ENCODE measurements around the gene TTC1. TPM values are rescaled to one million over a fixed set of nuclear protein-coding genes. Genes with fewer than 3 reads are reported as not detected.
A peak's percentile ranks its signal among the peaks of the same experiment; 100 is the strongest.

TTC1 gene
- polyA plus RNA-seq, 1 of the 3 experiments (the other 2 are of a cell fraction), result 37.0 TPM

GRCh38 chr5:160097991-160098390, 89.1 kb downstream of the TTC1 start:
- no peak for DNase-seq
- no peak overlapping the region for H3K4me3 ChIP-seq (ENCODE audit: low read depth in 2 of 2, low read length in 1 of 2)
- H3F3A ChIP-seq (replicated peaks; ENCODE audit: insufficient read depth), result peaks cover 3% of the 10 kb centered on the region
- peaks cover 76% of the 10 kb centered on the region for H3K79me2 ChIP-seq (ENCODE audit: insufficient read depth)
- H3K9me2 ChIP-seq, result no peaks in the 10 kb centered on the region
- peaks cover 4% of the 10 kb centered on the region; the same call in 1 of the 2 replicates for H4K20me1 ChIP-seq (ENCODE audit: insufficient read depth)
- no peaks in the 10 kb centered on the region for H3K9me3 ChIP-seq
- no peak overlapping the region for H2AFZ ChIP-seq (ENCODE audit: low read depth)
- H3K4me1 ChIP-seq (ENCODE audit: control insufficient read depth in 1 of 2, insufficient read depth in 2 of 2, low read depth in 1 of 2, low read length in 1 of 2), result peaks cover 0 to 3% of the 10 kb centered on the region in 2 experiments; a peak in 2 of 4 replicates
- no peak overlapping the region for H3K27ac ChIP-seq (ENCODE audit: low read depth in 2 of 2, low read length in 1 of 2)
- H3K4me2 ChIP-seq, result no peak overlapping the region
- H3K36me3 ChIP-seq (replicated peaks in 1 of 2; ENCODE audit: control insufficient read depth in 1 of 2, insufficient read depth in 2 of 2, low read length in 1 of 2), result peaks cover 14 to 34% of the 10 kb centered on the region in 2 experiments
- 96% methylated on average over 4 of the region's 4 CpGs for WGBS (ENCODE audit: low lambda C conversion rate)
- H3K9ac ChIP-seq, result no peak overlapping the region
- POLR2A ChIA-PET, result no interaction called here
- H3K27me3 ChIP-seq (ENCODE audit: insufficient read depth), result no peaks in the 10 kb centered on the region
- CTCF ChIA-PET, result no interaction called here
- TF ChIP-seq RFX5 (IDR thresholded peaks at IDR 0.05; ENCODE audit: low read length) (no peak), USF2 (IDR thresholded peaks at IDR 0.05; ENCODE audit: borderline replicate concordance, low read depth, low read length) (no peak), ZBTB33 (IDR thresholded peaks at IDR 0.05; ENCODE audit: borderline replicate concordance, low read depth) (no peak)

- POLR2A ChIA-PET, result interaction anchor here (0.6 kb wide), 1 partner anchor 142 kb away, joined by 3 read pairs; no protein-coding TSS in a partner anchor
- CTCF ChIA-PET, result interaction anchor here (1.3 to 1.6 kb wide), 2 partner anchors 9 to 10 kb away, joined by 3 read pairs; no protein-coding TSS in a partner anchor
- H3F3A ChIP-seq (replicated peaks; ENCODE audit: insufficient read depth), result peaks cover 3% of the 10 kb centered on the region
Measured at GRCh38 chr5:160105686-160106360, 96.9 kb downstream of the TTC1 start.

More at GRCh38 chr5:160105686-160106360, 96.9 kb downstream of the TTC1 start:
- TF ChIP-seq PBX3 (IDR thresholded peaks at IDR 0.05) (no peak), POLR2AphosphoS5 (IDR thresholded peaks at IDR 0.05; ENCODE audit: low read depth, low read length) (no peak), ELF1 (IDR thresholded peaks at IDR 0.05) (no peak)
- Histone ChIP-seq H3K9ac (no peak overlapping the region), H3K9me2 (no peaks in the 10 kb centered on the region), H3K27me3 (ENCODE audit: insufficient read depth) (no peaks in the 10 kb centered on the region), H3K27ac (ENCODE audit: low read depth in 2 of 2, low read length in 1 of 2) (no peak overlapping the region), H2AFZ (ENCODE audit: low read depth) (peak overlapping the region; percentile 3; the same call in 1 of the 2 replicates), H3K4me3 (ENCODE audit: low read depth in 2 of 2, low read length in 1 of 2) (no peak overlapping the region), H3K9me3 (no peaks in the 10 kb centered on the region), H3K79me2 (ENCODE audit: insufficient read depth) (peaks cover 90% of the 10 kb centered on the region), H3K4me2 (no peak overlapping the region), H4K20me1 (ENCODE audit: insufficient read depth) (no peaks in the 10 kb centered on the region), H3K4me1 (ENCODE audit: control insufficient read depth in 1 of 2, insufficient read depth in 2 of 2, low read depth in 1 of 2, low read length in 1 of 2) (peaks cover 0 to 12% of the 10 kb centered on the region in 2 experiments; a peak in 2 of 4 replicates), H3K36me3 (replicated peaks in 1 of 2; ENCODE audit: control insufficient read depth in 1 of 2, insufficient read depth in 2 of 2, low read length in 1 of 2) (peaks cover 0 to 44% of the 10 kb centered on the region in 2 experiments)
- DNase-seq, result no peak
- WGBS (ENCODE audit: low lambda C conversion rate), result 76% methylated on average over 4 of the region's 4 CpGs

Data from SK-N-SH (cell line).